Cardiac fibroblast (primary cell): Measurements from ENCODE around the gene KCNQ1.
"Not testable (repeated sequence)": the region's sequence is repeated elsewhere in the genome, so short reads cannot be mapped to it uniquely, and the experiment has no call there.

Experiments
- DNase-seq, 2 donors: peaks; one replicate each; pipeline versions ENCODE4 v3.0.0 to v3.0.0-alpha.2; 2010; ENCODE audit warnings: low read depth in 2 of 2
- H3K4me3 ChIP-seq, 2 donors: replicated peaks in 1 of 2; 1 replicate in 1 of 2; 2 replicates in 1 of 2; pipeline ENCODE4 v1.5.1; 2011; ENCODE audit warnings: low read depth in 2 of 2, low read length in 2 of 2, mild to moderate bottlenecking in 2 of 2, moderate library complexity in 1 of 2
- TF ChIP-seq, protein P1 (sequence below): IDR thresholded peaks from one replicate; pipeline ENCODE4 v1.5.1; 2011; ENCODE audit warnings: low read depth, mild to moderate bottlenecking, low read length, inconsistent platforms

KCNQ1 gene

DNA sequence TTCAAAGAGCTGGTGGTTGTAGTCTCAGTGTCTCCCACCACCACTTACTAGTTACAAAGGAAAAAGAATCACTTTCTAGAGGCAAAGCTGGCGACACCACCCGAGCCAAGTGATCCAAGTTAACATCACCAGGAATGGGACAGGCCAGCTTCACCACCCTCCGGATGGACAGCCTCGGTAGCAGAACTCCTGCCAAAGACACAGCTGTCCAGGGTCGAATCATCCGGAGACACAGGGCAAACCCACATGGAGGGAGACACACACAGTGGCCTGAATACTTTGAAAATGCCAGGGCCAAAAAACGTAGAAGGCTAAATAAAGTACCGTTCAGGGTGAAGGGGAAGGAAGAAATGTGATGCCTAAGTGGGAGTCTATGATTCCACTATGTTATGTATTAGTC, 33.1 kb downstream of the KCNQ1 start:
- DNase-seq: no peak
- TF ChIP-seq, protein P1, sequence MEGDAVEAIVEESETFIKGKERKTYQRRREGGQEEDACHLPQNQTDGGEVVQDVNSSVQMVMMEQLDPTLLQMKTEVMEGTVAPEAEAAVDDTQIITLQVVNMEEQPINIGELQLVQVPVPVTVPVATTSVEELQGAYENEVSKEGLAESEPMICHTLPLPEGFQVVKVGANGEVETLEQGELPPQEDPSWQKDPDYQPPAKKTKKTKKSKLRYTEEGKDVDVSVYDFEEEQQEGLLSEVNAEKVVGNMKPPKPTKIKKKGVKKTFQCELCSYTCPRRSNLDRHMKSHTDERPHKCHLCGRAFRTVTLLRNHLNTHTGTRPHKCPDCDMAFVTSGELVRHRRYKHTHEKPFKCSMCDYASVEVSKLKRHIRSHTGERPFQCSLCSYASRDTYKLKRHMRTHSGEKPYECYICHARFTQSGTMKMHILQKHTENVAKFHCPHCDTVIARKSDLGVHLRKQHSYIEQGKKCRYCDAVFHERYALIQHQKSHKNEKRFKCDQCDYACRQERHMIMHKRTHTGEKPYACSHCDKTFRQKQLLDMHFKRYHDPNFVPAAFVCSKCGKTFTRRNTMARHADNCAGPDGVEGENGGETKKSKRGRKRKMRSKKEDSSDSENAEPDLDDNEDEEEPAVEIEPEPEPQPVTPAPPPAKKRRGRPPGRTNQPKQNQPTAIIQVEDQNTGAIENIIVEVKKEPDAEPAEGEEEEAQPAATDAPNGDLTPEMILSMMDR: no peak
- no peak overlapping the region for H3K4me3 ChIP-seq

GRCh38 chr11:2480067-2480873, 35.5 kb downstream of the KCNQ1 start:
- H3K4me3 ChIP-seq, DNase-seq: not testable (repeated sequence)

DNA sequence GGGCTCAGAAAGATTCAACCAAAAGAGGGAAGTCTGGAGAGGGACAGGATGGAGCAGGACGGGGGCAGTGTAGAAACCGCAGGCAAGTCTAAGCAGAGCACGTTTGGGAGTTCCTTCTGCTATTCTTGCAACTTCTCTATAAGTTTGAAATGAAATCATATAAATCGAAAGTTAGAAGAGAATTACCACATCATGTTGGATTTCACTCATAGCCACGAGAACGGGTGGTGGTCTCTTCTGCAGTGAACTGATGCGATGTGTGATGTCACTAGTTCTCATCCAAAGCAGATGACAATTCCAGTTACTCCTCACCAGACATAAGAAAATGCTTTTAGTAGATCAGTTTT, 36.0 kb downstream of the KCNQ1 start:
- TF ChIP-seq, protein P1: no peak
- no peak overlapping the region for H3K4me3 ChIP-seq
- DNase-seq: no peak

DNA sequence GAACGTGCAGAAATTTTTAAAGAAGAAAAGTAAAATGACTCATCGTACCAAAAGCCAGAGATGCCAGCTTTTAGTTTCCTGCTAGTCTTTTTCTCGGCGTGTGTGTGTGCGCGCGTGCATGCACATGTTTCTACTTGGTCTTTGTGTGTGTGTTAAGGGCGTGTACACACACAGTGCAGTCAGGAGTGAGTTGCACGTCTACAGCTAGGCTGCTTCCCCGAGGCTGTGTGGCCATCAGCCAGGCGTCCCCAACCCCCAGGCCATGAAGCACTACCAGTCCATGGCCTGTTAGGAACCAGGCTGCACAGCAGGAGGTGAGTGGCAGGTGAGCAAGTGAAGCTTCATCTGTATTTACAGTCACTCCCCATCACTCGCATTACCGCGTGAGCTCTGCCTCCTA, 36.4 kb downstream of the KCNQ1 start:
- TF ChIP-seq, protein P1: no peak
- no peak for DNase-seq

DNA sequence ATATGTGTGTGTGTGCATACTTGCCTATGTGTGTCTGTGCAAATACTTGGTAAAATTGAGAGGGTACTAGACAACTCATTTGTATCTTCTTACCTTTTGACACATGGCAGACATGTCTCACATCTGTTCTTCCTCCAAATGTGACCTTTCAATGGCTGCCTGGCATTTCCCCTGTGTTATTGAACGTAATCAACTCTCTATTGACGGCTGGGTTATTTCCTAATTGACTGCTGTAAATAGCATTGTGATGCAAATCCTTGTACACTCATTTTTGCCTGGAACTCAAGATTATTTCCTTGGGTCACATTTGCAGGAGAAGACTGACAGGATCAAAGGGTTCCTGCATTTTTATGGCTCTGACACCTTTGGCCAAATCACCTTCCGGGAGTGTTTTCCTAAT, 37.4 kb downstream of the KCNQ1 start:
- H3K4me3 ChIP-seq: no peak overlapping the region
- DNase-seq: no peak
- TF ChIP-seq, protein P1: no peak

More for the DNA sequence above, 36.4 kb downstream of the KCNQ1 start:
- H3K4me3 ChIP-seq: no peak overlapping the region

- DNase-seq: no peak
- no peak overlapping the region for H3K4me3 ChIP-seq
- TF ChIP-seq, protein P1: no peak
Observed at GRCh38 chr11:2482745-2483144, 37.9 kb downstream of the KCNQ1 start.

GRCh38 chr11:2483426-2483825, 38.6 kb downstream of the KCNQ1 start:
- TF ChIP-seq, protein P1: no peak
- no peak overlapping the region for H3K4me3 ChIP-seq

More at GRCh38 chr11:2483426-2483825, 38.6 kb downstream of the KCNQ1 start:
- no peak for DNase-seq
